ENCODE results near the gene SHISAL2A. TPM values are rescaled to one million over a fixed set of nuclear protein-coding genes. Genes with fewer than 3 reads are reported as not detected.

Gene SHISAL2A
- total and polyA plus RNA-seq, 7 donors = 8.1 TPM; not detected in 6

DNA sequence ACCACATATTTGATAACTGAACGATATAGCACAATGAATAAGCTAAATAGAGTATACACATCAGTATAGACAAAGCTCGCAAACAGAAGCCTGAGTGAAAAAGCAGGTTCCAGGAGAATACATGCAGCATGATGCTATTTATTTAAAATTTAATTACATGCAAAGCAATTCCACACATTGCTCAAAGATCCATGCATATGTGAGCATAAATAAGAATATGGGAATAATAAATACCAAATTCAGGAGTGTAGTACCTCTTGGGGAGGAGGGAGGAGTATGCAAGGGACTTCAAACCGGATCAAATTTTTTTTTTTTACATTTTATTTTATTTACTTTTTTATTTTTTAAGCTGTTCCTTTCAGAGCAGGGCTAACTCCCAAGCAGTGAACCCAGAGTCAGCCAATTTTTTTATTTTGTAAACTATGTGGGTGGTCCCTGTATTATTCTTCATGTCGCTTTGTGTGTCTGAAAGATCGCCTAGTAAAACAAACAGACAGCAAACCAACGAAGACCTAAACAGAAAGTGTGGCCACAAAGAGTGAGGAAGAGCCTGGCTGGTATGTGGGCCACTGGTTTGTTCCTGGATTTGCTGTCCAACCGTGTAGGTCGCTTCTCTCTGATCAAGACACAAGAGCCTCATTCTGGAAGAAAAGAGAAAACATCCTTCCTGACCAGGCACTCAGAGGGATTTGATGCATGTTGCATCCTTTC lies 4.2 kb upstream of the SHISAL2A start:
- TF ChIP-seq, protein P1, sequence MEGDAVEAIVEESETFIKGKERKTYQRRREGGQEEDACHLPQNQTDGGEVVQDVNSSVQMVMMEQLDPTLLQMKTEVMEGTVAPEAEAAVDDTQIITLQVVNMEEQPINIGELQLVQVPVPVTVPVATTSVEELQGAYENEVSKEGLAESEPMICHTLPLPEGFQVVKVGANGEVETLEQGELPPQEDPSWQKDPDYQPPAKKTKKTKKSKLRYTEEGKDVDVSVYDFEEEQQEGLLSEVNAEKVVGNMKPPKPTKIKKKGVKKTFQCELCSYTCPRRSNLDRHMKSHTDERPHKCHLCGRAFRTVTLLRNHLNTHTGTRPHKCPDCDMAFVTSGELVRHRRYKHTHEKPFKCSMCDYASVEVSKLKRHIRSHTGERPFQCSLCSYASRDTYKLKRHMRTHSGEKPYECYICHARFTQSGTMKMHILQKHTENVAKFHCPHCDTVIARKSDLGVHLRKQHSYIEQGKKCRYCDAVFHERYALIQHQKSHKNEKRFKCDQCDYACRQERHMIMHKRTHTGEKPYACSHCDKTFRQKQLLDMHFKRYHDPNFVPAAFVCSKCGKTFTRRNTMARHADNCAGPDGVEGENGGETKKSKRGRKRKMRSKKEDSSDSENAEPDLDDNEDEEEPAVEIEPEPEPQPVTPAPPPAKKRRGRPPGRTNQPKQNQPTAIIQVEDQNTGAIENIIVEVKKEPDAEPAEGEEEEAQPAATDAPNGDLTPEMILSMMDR (IDR thresholded peaks at IDR 0.05) = no peak
- TF ChIP-seq EP300 (IDR thresholded peaks at IDR 0.05) (no peak), POLR2A (IDR thresholded peaks at IDR 0.05) (no peak), POLR2AphosphoS5 (IDR thresholded peaks at IDR 0.05) (no peak)
- H3K4me3 ChIP-seq = no peak overlapping the region
- H3K27me3 ChIP-seq = peaks cover 16 to 38% (median 20%) of the 10 kb centered on the region in 3 donors
- WGBS, 2 donors = 49 to 72% methylated on average over 8 of the region's 8 CpGs
- intact Hi-C loops (cut with DNase I) = no loop called here
- no peaks in the 10 kb centered on the region for H3K9me3 ChIP-seq
- H3K4me1 ChIP-seq = peaks cover 0 to 13% (median 10%) of the 10 kb centered on the region in 4 donors
- no peaks in the 10 kb centered on the region for H3K36me3 ChIP-seq
- no peak for DNase-seq
- H3K27ac ChIP-seq = no peak overlapping the region

GRCh38 chr1:52629325-52629643 lies 3.7 kb upstream of the SHISAL2A start:
- WGBS, 2 donors = 40 to 59% methylated on average over 7 of the region's 7 CpGs
- Histone ChIP-seq H3K4me3 (no peak overlapping the region), H3K27me3 (peaks cover 16 to 43% (median 25%) of the 10 kb centered on the region in 3 donors), H3K4me1 (peaks cover 0 to 13% (median 10%) of the 10 kb centered on the region in 4 donors), H3K27ac (no peak overlapping the region), H3K36me3 (no peaks in the 10 kb centered on the region), H3K9me3 (no peaks in the 10 kb centered on the region)
- DNase-seq = no peak
- intact Hi-C loops (cut with DNase I) = no loop called here
- no peak for TF ChIP-seq POLR2AphosphoS5 (IDR thresholded peaks at IDR 0.05)
- no peak for TF ChIP-seq POLR2A (IDR thresholded peaks at IDR 0.05)
- TF ChIP-seq, protein P1 (IDR thresholded peaks at IDR 0.05) = no peak
- no peak for TF ChIP-seq EP300 (IDR thresholded peaks at IDR 0.05)

DNA sequence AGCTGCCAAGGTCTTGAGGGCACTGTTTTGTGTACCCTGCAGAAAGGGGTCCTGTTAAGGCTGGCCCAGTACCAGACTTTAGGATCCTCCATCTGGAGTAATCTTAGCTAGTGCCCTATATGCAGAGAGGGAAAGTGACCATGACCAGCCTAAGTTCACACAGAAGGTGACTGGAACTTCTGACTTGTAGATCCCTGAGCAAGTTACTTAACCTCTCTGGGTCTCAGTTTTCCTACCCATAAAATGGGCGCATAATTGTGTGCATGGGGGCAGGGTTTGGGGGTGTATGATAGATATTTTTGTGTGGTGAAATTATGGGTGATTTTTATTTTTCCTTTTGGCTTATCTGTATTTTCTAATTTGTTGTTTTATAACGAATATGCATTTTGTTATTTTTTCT lies 3.3 kb upstream of the SHISAL2A start:
- H3K4me1 ChIP-seq = peaks cover 0 to 13% (median 10%) of the 10 kb centered on the region in 4 donors
- intact Hi-C loops (cut with DNase I) = no loop called here
- H3K27ac ChIP-seq = no peak overlapping the region
- H3K4me3 ChIP-seq = no peak overlapping the region
- DNase-seq = no peak
- H3K27me3 ChIP-seq = peaks cover 16 to 47% (median 29%) of the 10 kb centered on the region in 3 donors
- H3K9me3 ChIP-seq = no peaks in the 10 kb centered on the region
- H3K36me3 ChIP-seq = no peaks in the 10 kb centered on the region
- TF ChIP-seq, protein P1 (IDR thresholded peaks at IDR 0.05) = no peak
- no peak for TF ChIP-seq POLR2AphosphoS5 (IDR thresholded peaks at IDR 0.05)
- TF ChIP-seq POLR2A (IDR thresholded peaks at IDR 0.05) = no peak
- TF ChIP-seq EP300 (IDR thresholded peaks at IDR 0.05) = no peak
- 84 to 95% methylated on average over 2 of the region's 2 CpGs for WGBS, 2 donors

DNA sequence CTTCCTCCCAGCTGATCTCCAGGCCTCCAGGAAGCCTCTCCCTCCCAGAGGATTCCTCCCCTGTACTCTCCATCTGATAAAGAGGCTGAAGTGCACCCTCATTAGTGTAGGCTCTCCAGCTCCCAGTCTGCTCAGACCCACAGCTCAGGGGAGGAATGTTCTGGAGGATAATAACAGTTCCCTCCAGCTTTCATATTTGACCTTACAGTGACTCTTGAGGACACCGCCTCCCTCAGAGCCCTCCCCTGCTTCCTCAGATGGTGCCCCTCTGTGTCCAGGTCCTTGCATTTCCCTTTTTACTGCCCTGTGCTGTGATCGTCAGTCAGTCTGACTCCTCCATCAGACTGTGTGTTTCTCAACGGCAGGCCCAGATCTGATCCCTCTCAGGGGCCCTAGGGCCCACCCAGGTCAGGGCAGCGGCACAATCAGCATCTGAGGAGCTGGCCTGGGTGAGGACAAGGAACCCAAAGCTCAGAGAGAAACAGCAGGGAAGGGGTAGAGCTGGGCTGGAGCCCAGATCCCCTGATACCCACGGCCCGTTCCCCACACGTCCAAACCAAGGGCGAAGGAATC lies 1.1 kb upstream of the SHISAL2A start:
- TF ChIP-seq EP300 (IDR thresholded peaks at IDR 0.05) (no peak), POLR2A (IDR thresholded peaks at IDR 0.05) (no peak), POLR2AphosphoS5 (IDR thresholded peaks at IDR 0.05) (no peak)
- TF ChIP-seq, protein P1 (IDR thresholded peaks at IDR 0.05) = no peak
- Histone ChIP-seq H3K4me3 (no peak overlapping the region), H3K27me3 (peaks cover 16 to 49% (median 29%) of the 10 kb centered on the region in 3 donors), H3K4me1 (peaks cover 0 to 13% (median 10%) of the 10 kb centered on the region in 4 donors), H3K9me3 (no peaks in the 10 kb centered on the region), H3K27ac (no peak overlapping the region), H3K36me3 (no peaks in the 10 kb centered on the region)
- intact Hi-C loops (cut with DNase I) = no loop called here
- 78 to 86% methylated on average over 8 of the region's 8 CpGs for WGBS, 2 donors
- no peak for DNase-seq
